HCT116 (cell line): ENCODE measurements around the gene GRID2.

ENCODE experiments used
- EGR1 ChIP-seq: IDR thresholded peaks from 2 replicates; pipeline ENCODE4 v1.6.1; 2012; ENCODE audit warnings: low read depth
- EZH2phosphoT487 ChIP-seq: fragments of 200-600 bp; IDR thresholded peaks from 2 replicates; pipeline ENCODE4 v1.6.1; 2018; ENCODE audit warnings: antibody characterized with exemption, borderline replicate concordance
- POLR2A ChIP-seq: IDR thresholded peaks from 2 replicates; pipeline ENCODE4 v1.7.0; 2011; ENCODE audit warnings: borderline replicate concordance; ENCODE audit not compliant: insufficient read depth, insufficient read length; ENCODE audit errors: extremely low read depth
- POLR2AphosphoS5 ChIP-seq: IDR thresholded peaks from 2 replicates; pipeline ENCODE4 v1.6.1; 2011; ENCODE audit warnings: mild to moderate bottlenecking, low read depth, low read length, moderate library complexity
- YY1 ChIP-seq: IDR thresholded peaks from 2 replicates; pipeline ENCODE4 v1.6.1; 2011; ENCODE audit warnings: low read length, low read depth, moderate library complexity, mild to moderate bottlenecking; ENCODE audit not compliant: insufficient replicate concordance; ENCODE audit errors: extremely low read depth
- TF ChIP-seq, protein P1 (sequence below), 3 experiments: fragments of 200-600 bp in 1 of 3; sonication (generic) in 1 of 3; IDR thresholded peaks in 2 of 3; conservative IDR thresholded peaks in 1 of 3; 2 replicates each; pipeline ENCODE4 v1.5.1; 2012 to 2017; ENCODE audit warnings: low read depth in 2 of 3, low read length in 2 of 3, antibody characterized with exemption in 1 of 3, borderline replicate concordance in 1 of 3, control low read depth in 1 of 3, mild to moderate bottlenecking in 1 of 3, mixed read lengths in 1 of 3, mixed run types in 1 of 3, moderate library complexity in 1 of 3; ENCODE audit not compliant: insufficient read depth in 1 of 3

DNA sequence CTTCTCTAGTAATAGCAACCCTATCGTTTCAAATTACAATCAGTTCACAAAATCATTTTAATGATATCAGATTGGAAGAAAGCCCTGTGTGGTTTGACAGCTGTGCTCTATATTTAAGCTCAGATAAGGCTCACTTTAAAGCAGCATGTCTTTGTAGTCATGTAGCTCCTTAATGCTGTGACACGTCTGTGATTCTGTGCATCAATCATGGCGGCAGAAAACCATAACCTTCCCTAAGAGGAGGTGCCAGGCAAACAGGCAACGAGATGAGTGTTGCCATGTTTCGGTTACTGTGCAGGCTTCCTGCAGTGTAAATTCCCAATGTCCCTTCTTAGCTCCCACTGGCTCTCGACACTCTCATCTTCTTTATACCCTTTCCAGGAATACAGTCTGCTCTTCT is 212.7 kb downstream of the GRID2 start:
- TF ChIP-seq EZH2phosphoT487 (no peak), YY1 (no peak), EGR1 (no peak), POLR2A (no peak), POLR2AphosphoS5 (no peak)
- TF ChIP-seq, protein P1, sequence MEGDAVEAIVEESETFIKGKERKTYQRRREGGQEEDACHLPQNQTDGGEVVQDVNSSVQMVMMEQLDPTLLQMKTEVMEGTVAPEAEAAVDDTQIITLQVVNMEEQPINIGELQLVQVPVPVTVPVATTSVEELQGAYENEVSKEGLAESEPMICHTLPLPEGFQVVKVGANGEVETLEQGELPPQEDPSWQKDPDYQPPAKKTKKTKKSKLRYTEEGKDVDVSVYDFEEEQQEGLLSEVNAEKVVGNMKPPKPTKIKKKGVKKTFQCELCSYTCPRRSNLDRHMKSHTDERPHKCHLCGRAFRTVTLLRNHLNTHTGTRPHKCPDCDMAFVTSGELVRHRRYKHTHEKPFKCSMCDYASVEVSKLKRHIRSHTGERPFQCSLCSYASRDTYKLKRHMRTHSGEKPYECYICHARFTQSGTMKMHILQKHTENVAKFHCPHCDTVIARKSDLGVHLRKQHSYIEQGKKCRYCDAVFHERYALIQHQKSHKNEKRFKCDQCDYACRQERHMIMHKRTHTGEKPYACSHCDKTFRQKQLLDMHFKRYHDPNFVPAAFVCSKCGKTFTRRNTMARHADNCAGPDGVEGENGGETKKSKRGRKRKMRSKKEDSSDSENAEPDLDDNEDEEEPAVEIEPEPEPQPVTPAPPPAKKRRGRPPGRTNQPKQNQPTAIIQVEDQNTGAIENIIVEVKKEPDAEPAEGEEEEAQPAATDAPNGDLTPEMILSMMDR (IDR thresholded peaks at IDR 0.05 in 2 of 3, conservative IDR thresholded peaks at IDR 0.05 in 1 of 3; ENCODE audit: borderline replicate concordance in 1 of 3, insufficient read depth in 1 of 3, low read depth in 2 of 3, low read length in 2 of 3), result no peak
